Measurements from ENCODE around the gene CES4A.
"Not testable (repeated sequence)": the region's sequence is repeated elsewhere in the genome, so short reads cannot be mapped to it uniquely, and the experiment has no call there.

The CES4A gene

DNA sequence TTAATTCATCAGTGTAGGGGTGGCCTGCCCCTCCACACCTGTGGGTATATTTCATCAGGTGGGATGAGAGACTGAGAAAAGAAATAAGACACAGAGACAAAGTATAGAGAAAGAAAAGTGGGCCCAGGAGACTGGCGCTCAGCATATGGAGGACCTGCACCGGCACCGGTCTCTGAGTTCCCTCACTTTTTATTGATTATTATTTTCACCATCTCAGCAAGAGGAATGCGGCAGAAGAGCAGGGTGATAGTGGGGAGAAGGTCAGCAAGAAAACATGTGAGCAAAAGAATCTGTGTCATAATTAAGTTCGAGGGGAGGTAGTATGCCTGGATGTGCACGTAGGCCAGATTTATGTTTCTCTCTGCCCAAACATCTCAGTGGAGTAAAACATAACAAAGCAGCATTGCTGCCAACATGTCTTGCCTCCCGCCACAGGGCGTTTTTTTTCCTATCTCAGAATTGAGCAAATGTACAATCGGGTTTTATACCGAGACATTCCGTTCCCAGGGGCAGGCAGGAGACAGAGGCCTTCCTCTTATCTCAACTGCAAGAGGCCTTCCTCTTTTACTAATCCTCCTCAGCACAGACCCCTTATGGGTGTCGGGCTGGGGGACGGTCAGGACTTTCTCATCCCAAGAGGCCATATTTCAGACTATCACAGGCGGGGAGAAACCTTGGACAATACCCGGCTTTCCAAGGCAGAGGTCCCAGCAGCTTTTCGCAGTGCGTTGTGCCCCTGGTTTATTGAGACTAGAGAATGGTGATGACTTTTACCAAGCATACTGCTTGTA is 32.8 kb upstream of the CES4A start:
- not testable (repeated sequence) for H3K9ac ChIP-seq (ENCODE audit: low read length in 5 of 5); H3K9me3 ChIP-seq (ENCODE audit: control insufficient read depth in 5 of 5, low read length in 5 of 5); H3K4me3 ChIP-seq (ENCODE audit: low read depth in 1 of 5, low read length in 5 of 5); H3K36me3 ChIP-seq (ENCODE audit: control insufficient read depth in 5 of 5, insufficient read depth in 5 of 5, low read length in 5 of 5); H3K27me3 ChIP-seq (ENCODE audit: control insufficient read depth in 5 of 5, insufficient read depth in 4 of 5, low read length in 5 of 5); H3K27ac ChIP-seq (ENCODE audit: low read depth, low read length)
- H3K4me1 ChIP-seq (ENCODE audit: control insufficient read depth in 5 of 5, insufficient read depth in 5 of 5, low read length in 5 of 5) = peaks cover 1 to 20% (median 15%) of the 10 kb centered on the region in 5 donors

DNA sequence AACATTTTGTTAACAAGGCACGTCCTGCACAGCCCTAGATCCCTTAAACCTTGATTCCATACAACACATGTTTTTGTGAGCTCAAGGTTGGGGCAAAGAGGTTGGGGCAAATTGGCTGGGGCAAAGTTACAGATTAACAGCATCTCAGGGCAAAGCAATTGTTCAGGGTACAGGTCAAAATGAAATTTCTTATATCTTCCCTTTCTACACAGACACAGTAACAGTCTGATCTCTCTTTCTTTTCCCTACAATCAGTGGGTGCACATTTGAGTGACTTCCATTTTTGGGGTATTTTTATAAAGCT is 32.3 kb upstream of the CES4A start:
- not testable (repeated sequence) for H3K27me3 ChIP-seq (ENCODE audit: control insufficient read depth in 5 of 5, insufficient read depth in 4 of 5, low read length in 5 of 5); H3K4me3 ChIP-seq (ENCODE audit: low read depth in 1 of 5, low read length in 5 of 5); H3K9me3 ChIP-seq (ENCODE audit: control insufficient read depth in 5 of 5, low read length in 5 of 5); H3K36me3 ChIP-seq (ENCODE audit: control insufficient read depth in 5 of 5, insufficient read depth in 5 of 5, low read length in 5 of 5); H3K27ac ChIP-seq (ENCODE audit: low read depth, low read length); H3K9ac ChIP-seq (ENCODE audit: low read length in 5 of 5)
- H3K4me1 ChIP-seq (ENCODE audit: control insufficient read depth in 5 of 5, insufficient read depth in 5 of 5, low read length in 5 of 5) = peaks cover 1 to 26% (median 20%) of the 10 kb centered on the region in 5 donors

DNA sequence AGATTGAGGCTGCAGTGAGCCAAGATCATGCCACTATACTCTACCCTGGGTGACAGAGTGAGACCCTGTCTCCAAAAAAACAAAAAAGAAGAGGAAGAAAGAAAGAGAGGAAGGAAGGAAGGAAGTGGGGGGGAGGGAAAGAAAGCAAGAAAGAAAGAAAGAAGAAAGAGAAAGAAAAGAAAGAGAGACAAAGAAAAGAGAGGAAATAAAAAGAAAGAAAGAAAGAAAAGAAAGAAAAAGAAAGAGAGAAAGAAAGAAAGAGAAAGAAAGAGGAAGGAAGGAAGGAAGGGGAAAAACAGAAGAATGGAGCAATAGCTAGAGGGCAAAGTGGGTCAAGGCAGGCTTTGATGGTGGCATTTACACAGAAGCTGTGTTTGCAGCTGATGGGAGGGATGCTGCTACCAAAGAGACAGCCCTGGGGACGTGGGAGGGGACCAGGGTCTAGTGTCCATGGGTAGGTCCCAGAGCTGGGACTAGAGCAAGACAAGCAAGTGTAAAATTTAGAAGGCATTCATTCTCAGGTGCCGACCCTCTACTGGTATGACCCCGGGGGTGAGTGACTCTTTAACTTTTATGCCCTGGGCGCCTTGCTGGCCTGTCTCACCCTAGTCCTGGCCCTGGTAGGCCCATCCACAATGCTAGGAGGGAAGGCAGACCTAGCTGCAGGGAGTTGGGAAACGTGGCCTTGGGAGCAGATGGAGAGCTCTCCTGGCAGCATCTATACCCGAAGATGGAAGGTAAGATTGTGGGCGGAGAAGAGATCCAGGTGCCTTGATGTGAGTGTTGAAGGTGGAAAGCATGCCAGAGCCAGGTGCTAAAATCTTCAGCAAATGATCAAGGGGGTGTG is 29.3 kb upstream of the CES4A start:
- Histone ChIP-seq H3K4me3 (ENCODE audit: low read depth in 1 of 5, low read length in 5 of 5) (no peak overlapping the region), H3K36me3 (ENCODE audit: control insufficient read depth in 5 of 5, insufficient read depth in 5 of 5, low read length in 5 of 5) (no peaks in the 10 kb centered on the region), H3K27me3 (ENCODE audit: control insufficient read depth in 5 of 5, insufficient read depth in 4 of 5, low read length in 5 of 5) (no peaks in the 10 kb centered on the region), H3K9ac (ENCODE audit: low read length in 5 of 5) (peak overlapping the region in 1 of 5 donors; percentile 18), H3K9me3 (ENCODE audit: control insufficient read depth in 5 of 5, low read length in 5 of 5) (no peaks in the 10 kb centered on the region), H3K27ac (ENCODE audit: low read depth, low read length) (no peak overlapping the region), H3K4me1 (ENCODE audit: control insufficient read depth in 5 of 5, insufficient read depth in 5 of 5, low read length in 5 of 5) (peaks cover 5 to 46% (median 42%) of the 10 kb centered on the region in 5 donors)

DNA sequence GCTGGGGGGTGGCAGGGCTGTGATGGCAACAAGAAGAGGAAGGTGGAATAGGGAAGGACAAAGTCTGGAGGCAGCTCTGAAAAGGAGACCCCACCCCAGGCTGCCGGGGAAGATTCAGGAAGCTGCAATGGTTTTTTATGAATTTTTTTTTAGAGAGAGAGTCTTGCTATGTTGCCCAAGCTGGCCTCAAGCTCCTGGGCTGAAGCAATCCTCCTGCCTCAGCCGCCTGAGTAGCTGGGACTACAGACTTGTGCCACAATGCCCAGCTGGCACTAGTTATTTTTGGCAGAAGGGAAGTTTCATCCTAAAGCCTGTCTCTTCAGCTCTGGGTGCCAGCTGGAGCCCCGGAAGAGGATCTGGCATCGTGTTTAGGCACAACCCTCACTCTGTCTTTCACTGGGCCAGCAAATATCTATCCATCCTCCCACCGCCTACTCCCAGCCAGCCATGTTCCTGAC is 28.7 kb upstream of the CES4A start:
- H3K27ac ChIP-seq (ENCODE audit: low read depth, low read length) = no peak overlapping the region
- no peak overlapping the region for H3K4me3 ChIP-seq (ENCODE audit: low read depth in 1 of 5, low read length in 5 of 5)
- no peaks in the 10 kb centered on the region for H3K9me3 ChIP-seq (ENCODE audit: control insufficient read depth in 5 of 5, low read length in 5 of 5)
- H3K4me1 ChIP-seq (ENCODE audit: control insufficient read depth in 5 of 5, insufficient read depth in 5 of 5, low read length in 5 of 5) = peaks cover 5 to 52% (median 48%) of the 10 kb centered on the region in 5 donors
- H3K27me3 ChIP-seq (ENCODE audit: control insufficient read depth in 5 of 5, insufficient read depth in 4 of 5, low read length in 5 of 5) = no peaks in the 10 kb centered on the region
- H3K9ac ChIP-seq (ENCODE audit: low read length in 5 of 5) = no peak overlapping the region
- no peaks in the 10 kb centered on the region for H3K36me3 ChIP-seq (ENCODE audit: control insufficient read depth in 5 of 5, insufficient read depth in 5 of 5, low read length in 5 of 5)

DNA sequence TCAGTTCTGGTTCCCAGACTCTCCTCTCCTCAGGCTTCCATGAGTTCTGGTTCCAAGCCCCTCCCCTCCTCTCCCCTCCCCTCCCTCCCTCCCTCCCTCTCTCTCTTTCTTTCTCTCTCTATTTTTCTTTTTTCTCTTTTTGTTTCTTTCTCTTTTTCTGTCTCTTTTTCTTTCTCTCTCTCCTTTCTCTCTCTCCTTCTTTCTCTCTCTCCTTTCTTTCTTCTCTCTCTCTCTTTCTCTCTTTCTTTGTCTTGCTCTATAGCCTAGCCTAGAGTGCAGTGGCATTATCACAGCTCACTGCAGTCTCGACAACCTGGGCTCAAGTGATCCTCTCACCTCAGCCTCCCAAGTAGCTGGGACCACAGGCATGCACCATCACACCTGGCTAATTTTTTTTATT is 28.1 kb upstream of the CES4A start:
- no peaks in the 10 kb centered on the region for H3K27me3 ChIP-seq (ENCODE audit: control insufficient read depth in 5 of 5, insufficient read depth in 4 of 5, low read length in 5 of 5)
- H3K4me1 ChIP-seq (ENCODE audit: control insufficient read depth in 5 of 5, insufficient read depth in 5 of 5, low read length in 5 of 5) = peaks cover 5 to 53% (median 48%) of the 10 kb centered on the region in 5 donors
- no peaks in the 10 kb centered on the region for H3K9me3 ChIP-seq (ENCODE audit: control insufficient read depth in 5 of 5, low read length in 5 of 5)
- H3K27ac ChIP-seq (ENCODE audit: low read depth, low read length) = no peak overlapping the region
- no peak overlapping the region for H3K4me3 ChIP-seq (ENCODE audit: low read depth in 1 of 5, low read length in 5 of 5)
- no peak overlapping the region for H3K9ac ChIP-seq (ENCODE audit: low read length in 5 of 5)
- H3K36me3 ChIP-seq (ENCODE audit: control insufficient read depth in 5 of 5, insufficient read depth in 5 of 5, low read length in 5 of 5) = no peaks in the 10 kb centered on the region

DNA sequence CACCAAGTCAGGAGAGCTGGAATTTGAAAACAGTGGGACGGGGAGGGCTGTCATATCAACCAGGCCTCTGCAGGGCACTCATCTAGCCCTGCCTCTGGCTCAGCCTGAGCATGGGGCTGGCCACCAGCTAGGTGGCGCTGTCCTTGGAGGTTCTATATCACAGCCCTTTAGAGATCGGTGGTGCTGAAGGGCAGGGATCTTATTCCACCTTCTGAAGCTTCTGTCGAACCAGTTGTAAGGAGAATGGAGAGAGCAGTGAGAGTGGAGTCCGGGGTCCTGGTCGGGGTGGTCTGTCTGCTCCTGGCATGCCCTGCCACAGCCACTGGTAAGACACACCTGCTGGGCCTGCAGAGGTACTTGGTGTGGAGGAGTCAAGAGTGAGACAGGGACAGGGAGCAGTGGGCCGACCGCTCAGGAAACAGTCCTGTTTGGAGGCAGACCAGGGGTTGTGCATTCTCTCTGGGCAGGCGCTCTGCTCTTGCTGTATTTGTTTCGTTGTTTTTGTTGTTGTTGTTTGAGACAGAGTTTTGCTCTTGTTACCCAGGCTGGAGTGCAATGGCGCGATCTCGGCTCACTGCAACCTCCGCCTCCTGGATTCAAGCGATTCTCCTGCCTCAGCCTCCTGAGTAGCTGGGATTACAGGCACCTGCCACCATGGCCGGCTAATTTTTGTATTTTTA is 27.2 kb upstream of the CES4A start, which contains the start of gene CES3:
CES3 (plus strand) TSS at position 202 of the 680 bp plus-strand sequence; CDS start at position 244, 42 bp downstream.
- Histone ChIP-seq H3K9ac (ENCODE audit: low read length in 5 of 5) (no peak within 1 kb of the TSS), H3K4me3 (ENCODE audit: low read depth in 1 of 5, low read length in 5 of 5) (no peak within 1 kb of the TSS)

DNA sequence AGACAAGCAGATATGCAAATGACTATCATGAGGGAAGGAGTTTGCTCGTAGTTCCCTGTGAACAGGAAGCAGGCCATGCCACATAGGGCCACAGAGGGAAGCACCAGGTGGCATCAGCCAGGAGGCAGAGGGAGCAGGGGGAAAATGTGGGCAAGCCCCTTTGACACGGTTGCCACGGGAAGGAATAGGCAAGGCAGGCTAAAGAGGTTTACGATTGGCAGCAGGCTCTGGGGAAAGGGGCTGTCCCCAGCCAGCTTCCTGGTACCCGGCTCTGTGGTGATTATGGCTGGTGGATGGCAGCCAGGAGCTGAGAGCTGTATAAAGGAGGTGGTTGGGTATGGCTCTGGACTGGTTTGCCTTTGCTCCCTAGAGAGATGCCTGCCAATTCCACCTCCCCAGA is 26.5 kb upstream of the CES4A start:
- Histone ChIP-seq H3K9me3 (ENCODE audit: control insufficient read depth in 5 of 5, low read length in 5 of 5) (no peaks in the 10 kb centered on the region), H3K9ac (ENCODE audit: low read length in 5 of 5) (no peak overlapping the region), H3K4me3 (ENCODE audit: low read depth in 1 of 5, low read length in 5 of 5) (no peak overlapping the region), H3K27ac (ENCODE audit: low read depth, low read length) (no peak overlapping the region), H3K4me1 (ENCODE audit: control insufficient read depth in 5 of 5, insufficient read depth in 5 of 5, low read length in 5 of 5) (peaks cover 5 to 51% (median 48%) of the 10 kb centered on the region in 5 donors), H3K27me3 (ENCODE audit: control insufficient read depth in 5 of 5, insufficient read depth in 4 of 5, low read length in 5 of 5) (no peaks in the 10 kb centered on the region), H3K36me3 (ENCODE audit: control insufficient read depth in 5 of 5, insufficient read depth in 5 of 5, low read length in 5 of 5) (no peaks in the 10 kb centered on the region)

More for the DNA sequence above, 27.2 kb upstream of the CES4A start, which contains the start of gene CES3:
- Histone ChIP-seq H3K36me3 (ENCODE audit: control insufficient read depth in 5 of 5, insufficient read depth in 5 of 5, low read length in 5 of 5) (no peaks in the 10 kb centered on the region), H3K27ac (ENCODE audit: low read depth, low read length) (no peak within 1 kb of the TSS), H3K9me3 (ENCODE audit: control insufficient read depth in 5 of 5, low read length in 5 of 5) (no peaks in the 10 kb centered on the region), H3K4me1 (ENCODE audit: control insufficient read depth in 5 of 5, insufficient read depth in 5 of 5, low read length in 5 of 5) (peaks cover 5 to 51% (median 48%) of the 10 kb centered on the region in 5 donors), H3K27me3 (ENCODE audit: control insufficient read depth in 5 of 5, insufficient read depth in 4 of 5, low read length in 5 of 5) (no peaks in the 10 kb centered on the region)

DNA sequence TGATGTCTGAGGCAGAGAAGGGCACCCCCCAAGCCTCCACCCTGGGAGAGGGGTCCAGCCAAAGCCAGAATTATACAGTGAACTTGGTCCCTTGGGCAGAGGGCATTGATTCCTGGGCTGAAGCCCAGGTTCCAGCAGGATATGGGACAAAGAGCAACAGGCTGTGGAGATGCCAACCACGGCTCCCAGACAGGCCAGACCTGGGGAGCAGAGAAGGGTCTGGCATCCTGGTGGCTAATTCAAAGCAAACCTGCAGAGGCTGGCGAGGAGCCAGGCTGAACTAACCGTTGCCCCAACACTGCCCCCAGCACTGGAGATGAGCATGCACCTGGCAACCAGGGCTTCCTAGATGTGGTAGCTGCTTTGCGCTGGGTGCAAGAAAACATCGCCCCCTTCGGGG is 24.3 kb upstream of the CES4A start:
- Histone ChIP-seq H3K27ac (ENCODE audit: low read depth, low read length) (no peak overlapping the region), H3K36me3 (ENCODE audit: control insufficient read depth in 5 of 5, insufficient read depth in 5 of 5, low read length in 5 of 5) (no peaks in the 10 kb centered on the region), H3K9me3 (ENCODE audit: control insufficient read depth in 5 of 5, low read length in 5 of 5) (no peaks in the 10 kb centered on the region), H3K4me3 (ENCODE audit: low read depth in 1 of 5, low read length in 5 of 5) (peak overlapping the region in 1 of 5 donors; percentile 25), H3K27me3 (ENCODE audit: control insufficient read depth in 5 of 5, insufficient read depth in 4 of 5, low read length in 5 of 5) (no peaks in the 10 kb centered on the region), H3K4me1 (ENCODE audit: control insufficient read depth in 5 of 5, insufficient read depth in 5 of 5, low read length in 5 of 5) (peaks cover 4 to 50% (median 45%) of the 10 kb centered on the region in 5 donors), H3K9ac (ENCODE audit: low read length in 5 of 5) (no peak overlapping the region)

DNA sequence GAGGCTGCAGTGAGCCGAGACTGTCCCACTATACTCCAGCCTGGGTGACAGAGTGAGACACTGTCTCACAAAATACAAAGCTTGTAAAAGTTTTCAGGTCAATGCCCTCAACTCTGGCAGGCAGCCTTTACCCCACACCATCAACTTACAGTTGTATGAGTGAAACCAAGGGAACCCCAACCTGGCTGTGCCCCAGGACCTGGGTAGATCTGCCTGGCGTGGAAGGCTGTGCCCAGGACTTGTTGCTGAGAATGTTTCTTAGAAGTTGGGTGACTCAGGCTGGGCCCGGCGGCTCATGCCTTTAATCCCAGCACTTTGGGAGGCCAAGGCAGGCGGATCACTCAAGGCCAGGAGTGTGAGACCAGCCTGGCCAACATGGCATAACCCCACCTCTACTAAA is 19.5 kb upstream of the CES4A start:
- Histone ChIP-seq H3K27me3 (ENCODE audit: control insufficient read depth in 5 of 5, insufficient read depth in 4 of 5, low read length in 5 of 5) (peaks cover 0 to 7% (median 0%) of the 10 kb centered on the region in 5 donors), H3K4me3 (ENCODE audit: low read depth in 1 of 5, low read length in 5 of 5) (no peak overlapping the region), H3K4me1 (ENCODE audit: control insufficient read depth in 5 of 5, insufficient read depth in 5 of 5, low read length in 5 of 5) (peaks cover 0 to 9% (median 8%) of the 10 kb centered on the region in 5 donors), H3K9me3 (ENCODE audit: control insufficient read depth in 5 of 5, low read length in 5 of 5) (no peaks in the 10 kb centered on the region), H3K36me3 (ENCODE audit: control insufficient read depth in 5 of 5, insufficient read depth in 5 of 5, low read length in 5 of 5) (no peaks in the 10 kb centered on the region), H3K27ac (ENCODE audit: low read depth, low read length) (no peak overlapping the region), H3K9ac (ENCODE audit: low read length in 5 of 5) (no peak overlapping the region)

Data from subcutaneous abdominal adipose tissue (tissue), 5 donors.